SKM-1 treated with dmso at 0.1 percent for 144 hours (cell line): ENCODE results near the gene ZMYND8.
"Not testable (repeated sequence)": the region's sequence is repeated elsewhere in the genome, so short reads cannot be mapped to it uniquely, and the experiment has no call there.

Source experiments
- DNase-seq: peaks from one replicate; lab custom pipeline; 2025; ENCODE audit not compliant: unreplicated experiment; lab: John Stamatoyannopoulos, UW

The ZMYND8 gene

GRCh38 chr20:47290666-47291430 is 65.7 kb downstream of the ZMYND8 start:
- DNase-seq = no peak

GRCh38 chr20:47290008-47290407 is 66.5 kb downstream of the ZMYND8 start:
- DNase-seq = no peak

- DNase-seq = no peak
These were observed 67.4 kb downstream of the ZMYND8 start for GRCh38 chr20:47289096-47289495.

DNA sequence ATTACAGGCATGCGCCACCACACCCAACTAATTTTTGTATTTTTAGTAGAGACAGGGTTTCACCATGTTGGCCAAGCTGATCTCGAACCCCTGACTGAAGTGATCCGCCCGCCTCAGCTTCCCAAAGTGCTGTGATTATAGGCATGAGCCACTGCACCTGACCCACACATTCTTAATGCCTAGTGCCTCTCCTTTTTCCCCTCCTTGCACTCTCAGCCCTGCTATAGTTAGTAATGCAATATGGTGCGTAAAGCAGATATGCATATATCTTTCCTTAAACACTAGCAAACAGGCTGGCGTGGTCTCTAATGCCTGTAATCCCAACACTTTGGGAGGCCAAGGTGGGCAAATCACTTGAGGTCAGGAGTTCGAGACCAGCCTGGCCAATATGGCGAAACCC is 68.0 kb downstream of the ZMYND8 start:
- DNase-seq = not testable (repeated sequence)

- no peak for DNase-seq
These were observed 68.8 kb downstream of the ZMYND8 start for GRCh38 chr20:47287609-47288144.

GRCh38 chr20:47286681-47287080 is 69.8 kb downstream of the ZMYND8 start:
- DNase-seq = no peak

DNA sequence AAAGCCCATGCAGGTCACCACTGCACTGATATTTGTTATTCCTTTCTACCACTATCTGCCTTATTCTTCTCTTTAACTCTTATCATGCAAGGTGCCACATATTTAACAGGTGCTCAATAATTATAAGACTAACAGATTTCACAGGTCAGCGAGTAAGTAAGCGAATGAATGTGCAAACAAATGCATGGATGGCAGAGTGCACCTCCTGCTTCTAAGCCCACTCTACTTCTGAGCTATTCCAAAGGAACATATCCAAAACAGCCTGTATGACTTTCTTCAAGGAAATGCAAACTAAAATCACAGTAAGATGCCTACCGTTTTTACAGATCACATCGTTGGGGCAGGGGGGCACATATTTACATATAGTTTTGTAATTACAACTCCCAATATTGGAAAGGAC is 71.3 kb downstream of the ZMYND8 start:
- no peak for DNase-seq

GRCh38 chr20:47284373-47284772 is 72.1 kb downstream of the ZMYND8 start:
- no peak for DNase-seq

- DNase-seq = no peak
These were observed 73.1 kb downstream of the ZMYND8 start for GRCh38 chr20:47283411-47283810.

DNA sequence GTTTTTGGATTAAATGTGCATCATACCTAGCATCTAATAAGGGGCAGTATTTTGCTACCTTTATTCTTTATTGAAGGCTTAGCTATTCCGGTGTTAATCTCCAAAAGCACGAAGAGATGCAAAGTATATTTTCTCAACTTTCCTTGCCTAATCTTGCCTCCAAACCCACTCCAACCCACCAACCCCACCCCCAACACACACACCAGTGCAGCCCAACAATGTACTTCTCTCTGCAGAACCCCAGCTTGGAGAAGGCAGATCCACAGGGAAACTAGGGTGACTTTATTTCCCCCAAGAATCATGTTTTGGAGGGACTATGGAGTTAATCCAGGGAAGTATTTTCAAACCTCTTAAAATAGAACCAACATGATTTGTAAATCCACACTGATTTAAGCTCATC is 73.6 kb downstream of the ZMYND8 start:
- DNase-seq = no peak

- DNase-seq = no peak
These were observed 75.1 kb downstream of the ZMYND8 start for GRCh38 chr20:47281376-47281775.

DNA sequence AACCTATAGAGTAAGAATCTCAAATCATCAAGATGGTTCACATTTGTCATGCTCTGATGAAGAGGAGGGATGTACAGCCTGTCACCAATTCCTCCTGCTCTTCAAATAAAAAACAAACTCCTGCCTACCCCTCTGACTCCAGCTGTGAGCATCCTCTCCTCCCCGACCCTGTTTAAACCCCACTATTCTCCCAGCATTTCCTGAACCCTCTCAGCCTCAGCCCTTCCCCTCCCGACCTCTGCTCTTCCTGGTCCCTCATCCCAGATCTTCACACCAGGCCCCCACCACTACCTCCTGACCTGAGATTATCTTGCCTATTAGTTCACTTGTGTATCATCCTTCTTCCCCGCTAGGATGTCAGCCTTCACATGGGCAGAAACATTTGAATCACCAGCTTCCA is 75.8 kb downstream of the ZMYND8 start:
- no peak for DNase-seq

GRCh38 chr20:47280228-47280627 is 76.3 kb downstream of the ZMYND8 start:
- DNase-seq = no peak

DNA sequence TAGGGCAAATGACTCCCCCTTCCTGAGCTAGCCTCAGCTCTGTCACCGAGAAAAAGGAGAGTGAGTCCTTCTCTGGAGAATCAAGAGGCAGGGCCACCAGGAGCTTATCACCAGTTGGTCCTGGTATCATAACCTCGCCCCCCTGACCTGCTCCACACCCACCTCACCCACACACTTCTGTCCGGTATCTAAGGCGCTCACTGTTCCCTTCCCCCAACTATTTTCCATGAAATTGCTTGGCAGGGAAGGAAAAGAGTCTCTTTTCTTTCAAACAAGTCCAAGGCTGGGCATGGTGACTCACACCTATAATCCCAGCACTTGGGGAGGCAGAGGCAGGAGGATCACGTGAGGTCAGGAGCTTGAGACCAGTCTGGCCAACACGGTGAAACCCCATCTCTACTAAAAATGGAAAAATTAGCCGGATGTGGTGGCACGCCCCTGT is 77.6 kb downstream of the ZMYND8 start:
- DNase-seq = no peak

GRCh38 chr20:47277535-47277872 is 79.0 kb downstream of the ZMYND8 start:
- not testable (repeated sequence) for DNase-seq

DNA sequence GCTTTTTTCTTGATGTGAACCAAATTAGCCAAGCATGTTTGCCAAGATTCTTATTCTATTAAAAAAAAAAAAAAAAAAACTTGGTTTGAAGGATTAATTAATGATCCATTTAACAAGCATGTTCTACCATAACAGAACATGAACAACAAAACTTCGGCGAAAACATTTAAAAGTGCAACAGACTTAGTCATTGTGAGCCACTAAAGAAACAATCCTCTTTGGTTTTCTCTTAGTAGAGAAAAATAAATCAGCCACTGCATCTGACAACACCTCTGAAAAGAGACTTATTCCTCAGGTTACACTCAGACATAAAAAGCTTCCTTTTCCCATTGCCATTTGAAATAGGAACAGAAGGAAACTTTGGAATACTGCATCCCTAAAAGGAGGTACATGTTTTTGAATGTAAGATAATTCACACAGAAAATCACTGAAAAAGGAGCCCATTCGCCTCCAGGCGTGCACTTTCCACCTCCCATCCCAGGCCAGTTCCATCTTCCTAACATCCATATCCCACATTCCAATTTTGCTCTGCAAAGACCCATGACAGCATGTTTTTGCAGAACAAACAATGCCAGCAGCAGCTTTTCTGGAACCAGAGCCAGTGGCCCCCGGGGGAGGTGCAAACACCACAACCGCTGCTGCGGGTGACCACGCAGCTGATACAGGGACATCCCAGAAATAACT is 79.5 kb downstream of the ZMYND8 start:
- DNase-seq = no peak

DNA sequence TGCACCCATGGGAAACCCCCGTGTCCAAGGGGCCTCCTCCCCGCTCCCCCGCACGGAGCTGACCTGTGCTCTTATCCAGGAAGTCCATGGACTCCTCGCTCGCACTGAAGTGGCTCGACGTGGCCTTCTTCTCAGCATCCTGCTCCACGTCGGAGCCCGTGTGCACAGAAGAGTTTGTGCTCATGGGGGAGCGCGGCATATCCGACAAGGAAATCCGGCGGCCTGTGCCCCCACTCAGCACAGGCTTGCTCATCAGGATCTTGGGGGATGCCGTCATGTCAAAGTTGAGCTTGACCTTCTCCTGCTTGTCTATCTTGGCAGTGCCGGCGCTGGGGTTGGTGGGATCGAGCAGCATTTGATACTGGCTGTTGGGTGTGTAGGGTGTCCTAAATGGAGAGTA is 80.2 kb downstream of the ZMYND8 start:
- no peak for DNase-seq

GRCh38 chr20:47275548-47275947 is 81.0 kb downstream of the ZMYND8 start:
- no peak for DNase-seq

- DNase-seq = no peak
These were observed 81.9 kb downstream of the ZMYND8 start for GRCh38 chr20:47274401-47275108.

DNA sequence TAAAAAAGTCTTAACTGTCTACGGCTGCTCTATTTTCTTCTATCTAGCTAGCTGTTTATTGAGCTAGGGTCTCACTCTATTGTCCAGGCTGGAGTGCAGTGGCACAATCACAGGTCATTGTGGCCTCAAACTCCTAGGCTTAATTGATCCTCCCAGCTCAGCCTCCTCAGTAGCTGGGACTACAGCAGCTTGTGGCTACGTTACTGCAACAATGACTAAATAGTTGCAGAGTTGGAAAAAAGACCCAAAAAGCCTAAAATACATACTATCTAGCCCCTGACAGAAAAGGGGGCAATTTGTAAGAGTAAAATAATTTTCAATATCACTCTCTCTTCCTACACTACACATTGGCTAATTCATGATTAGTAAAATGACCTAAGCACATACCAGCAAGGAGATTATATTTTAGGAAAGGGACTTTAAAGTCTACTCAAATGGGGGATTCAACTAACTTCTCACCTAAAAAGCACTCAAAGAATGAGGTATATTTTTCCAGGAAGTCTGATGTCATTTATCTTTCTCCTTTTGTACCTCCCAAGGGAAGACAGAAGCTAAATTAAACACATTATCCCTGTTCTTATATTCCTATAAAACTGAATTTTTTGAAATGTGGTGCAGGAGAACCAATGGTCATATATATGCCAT is 82.8 kb downstream of the ZMYND8 start:
- no peak for DNase-seq

- DNase-seq = peak; percentile 46
These were observed 83.5 kb downstream of the ZMYND8 start for GRCh38 chr20:47272893-47273590.
